ENCODE data around the gene FEM1C.

DNA sequence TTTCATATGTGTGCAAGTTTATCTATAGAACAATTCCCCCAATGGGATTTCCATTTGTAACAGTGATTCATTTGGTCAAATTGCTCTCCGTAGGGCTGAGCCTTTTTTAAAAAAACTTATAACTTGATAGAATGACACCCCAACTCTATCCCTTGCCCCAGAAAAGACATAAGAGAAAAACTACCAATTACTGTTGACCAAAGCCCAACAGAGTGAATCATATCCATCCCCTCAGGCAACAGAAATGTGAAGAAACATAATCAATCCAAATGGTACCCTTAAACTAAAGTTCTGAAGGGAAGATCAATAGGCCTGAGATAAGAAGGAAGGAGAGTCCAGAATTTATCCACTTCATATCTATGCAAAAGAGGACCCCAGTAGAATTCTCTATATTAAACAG lies 39.9 kb upstream of the FEM1C start:
- TF ChIP-seq MYNN (tag by site-specific recombination; IDR thresholded peaks at IDR 0.05; ENCODE audit: borderline replicate concordance) (no peak), CTCF (tag by site-specific recombination; IDR thresholded peaks at IDR 0.05) (no peak), SETDB1 (IDR thresholded peaks at IDR 0.05; ENCODE audit: insufficient read length, low read length) (no peak), SALL2 (tag by site-specific recombination; IDR thresholded peaks at IDR 0.05; ENCODE audit: borderline replicate concordance) (no peak), SP2 (tag by site-specific recombination; IDR thresholded peaks at IDR 0.05) (no peak), ZNF830 (tag by site-specific recombination; IDR thresholded peaks at IDR 0.05; ENCODE audit: low read depth) (no peak), ZBTB8A (tag by site-specific recombination; IDR thresholded peaks at IDR 0.05) (no peak)
- TF ChIP-seq, protein P1, sequence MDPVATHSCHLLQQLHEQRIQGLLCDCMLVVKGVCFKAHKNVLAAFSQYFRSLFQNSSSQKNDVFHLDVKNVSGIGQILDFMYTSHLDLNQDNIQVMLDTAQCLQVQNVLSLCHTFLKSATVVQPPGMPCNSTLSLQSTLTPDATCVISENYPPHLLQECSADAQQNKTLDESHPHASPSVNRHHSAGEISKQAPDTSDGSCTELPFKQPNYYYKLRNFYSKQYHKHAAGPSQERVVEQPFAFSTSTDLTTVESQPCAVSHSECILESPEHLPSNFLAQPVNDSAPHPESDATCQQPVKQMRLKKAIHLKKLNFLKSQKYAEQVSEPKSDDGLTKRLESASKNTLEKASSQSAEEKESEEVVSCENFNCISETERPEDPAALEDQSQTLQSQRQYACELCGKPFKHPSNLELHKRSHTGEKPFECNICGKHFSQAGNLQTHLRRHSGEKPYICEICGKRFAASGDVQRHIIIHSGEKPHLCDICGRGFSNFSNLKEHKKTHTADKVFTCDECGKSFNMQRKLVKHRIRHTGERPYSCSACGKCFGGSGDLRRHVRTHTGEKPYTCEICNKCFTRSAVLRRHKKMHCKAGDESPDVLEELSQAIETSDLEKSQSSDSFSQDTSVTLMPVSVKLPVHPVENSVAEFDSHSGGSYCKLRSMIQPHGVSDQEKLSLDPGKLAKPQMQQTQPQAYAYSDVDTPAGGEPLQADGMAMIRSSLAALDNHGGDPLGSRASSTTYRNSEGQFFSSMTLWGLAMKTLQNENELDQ (tag by site-specific recombination; IDR thresholded peaks at IDR 0.05; ENCODE audit: low read depth) = no peak
